B cell (primary cell): Measurements from ENCODE around the gene FRMPD4.

Experiments
- EZH2 ChIP-seq: IDR thresholded peaks from 2 replicates; pipeline ENCODE4 v1.6.1; 2012; ENCODE audit warnings: borderline replicate concordance, low read depth, mild to moderate bottlenecking, moderate library complexity, low read length; ENCODE audit not compliant: insufficient read depth, poor library complexity, severe bottlenecking
- TF ChIP-seq, protein P1 (sequence below): fragments of 200-600 bp; IDR thresholded peaks from one replicate; pipeline ENCODE4 v1.8.0; 2022; ENCODE audit warnings: antibody characterized with exemption, mild to moderate bottlenecking

GRCh38 chrX:12548341-12548740 is 410.1 kb downstream of the FRMPD4 start:
- TF ChIP-seq, protein P1, sequence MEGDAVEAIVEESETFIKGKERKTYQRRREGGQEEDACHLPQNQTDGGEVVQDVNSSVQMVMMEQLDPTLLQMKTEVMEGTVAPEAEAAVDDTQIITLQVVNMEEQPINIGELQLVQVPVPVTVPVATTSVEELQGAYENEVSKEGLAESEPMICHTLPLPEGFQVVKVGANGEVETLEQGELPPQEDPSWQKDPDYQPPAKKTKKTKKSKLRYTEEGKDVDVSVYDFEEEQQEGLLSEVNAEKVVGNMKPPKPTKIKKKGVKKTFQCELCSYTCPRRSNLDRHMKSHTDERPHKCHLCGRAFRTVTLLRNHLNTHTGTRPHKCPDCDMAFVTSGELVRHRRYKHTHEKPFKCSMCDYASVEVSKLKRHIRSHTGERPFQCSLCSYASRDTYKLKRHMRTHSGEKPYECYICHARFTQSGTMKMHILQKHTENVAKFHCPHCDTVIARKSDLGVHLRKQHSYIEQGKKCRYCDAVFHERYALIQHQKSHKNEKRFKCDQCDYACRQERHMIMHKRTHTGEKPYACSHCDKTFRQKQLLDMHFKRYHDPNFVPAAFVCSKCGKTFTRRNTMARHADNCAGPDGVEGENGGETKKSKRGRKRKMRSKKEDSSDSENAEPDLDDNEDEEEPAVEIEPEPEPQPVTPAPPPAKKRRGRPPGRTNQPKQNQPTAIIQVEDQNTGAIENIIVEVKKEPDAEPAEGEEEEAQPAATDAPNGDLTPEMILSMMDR = no peak
- TF ChIP-seq EZH2 = no peak
